Esophagus squamous epithelium (tissue), 5 donors: ENCODE results near the gene MAP2K5. TPM values are rescaled to one million over a fixed set of nuclear protein-coding genes. Genes with fewer than 3 reads are reported as not detected.

Experiments used
- DNase-seq: peaks from one replicate; lab custom pipeline; 2025; lab: John Stamatoyannopoulos, UW
- H3K27ac ChIP-seq, 4 donors: fragments of 200-600 bp; sonication (generic); one replicate each; pipeline ENCODE4 v1.5.1; 2016 to 2019; ENCODE audit warnings: mild to moderate bottlenecking in 1 of 4
- H3K27me3 ChIP-seq, 4 donors: fragments of 200-600 bp; sonication (generic); 1 replicate in 3 of 4; 2 replicates in 1 of 4; pipeline versions ENCODE4 v1.5.1 to v1.6.0; 2017 to 2021; ENCODE audit warnings: antibody characterized with exemption in 1 of 4
- H3K36me3 ChIP-seq, 3 donors: fragments of 200-600 bp; sonication (generic); one replicate each; pipeline ENCODE4 v1.5.1; 2016 to 2019
- H3K4me1 ChIP-seq, 3 donors: fragments of 200-600 bp; sonication (generic); one replicate each; pipeline ENCODE4 v1.5.1; 2017 to 2019
- H3K4me3 ChIP-seq, 4 donors: fragments of 200-600 bp; sonication (generic); 1 replicate in 3 of 4; 2 replicates in 1 of 4; pipeline ENCODE4 v1.5.1; 2016 to 2019; ENCODE audit warnings: mild to moderate bottlenecking in 2 of 4, moderate library complexity in 1 of 4
- H3K9me3 ChIP-seq, 3 donors: fragments of 200-600 bp; sonication (generic); one replicate each; pipeline ENCODE4 v1.5.1; 2016 to 2019
- POLR2A ChIP-seq, 4 donors: fragments of 450-650 bp; IDR thresholded peaks; one replicate each; pipeline ENCODE4 v1.6.1; 2017; ENCODE audit warnings: antibody characterized with exemption in 4 of 4, mild to moderate bottlenecking in 4 of 4, moderate library complexity in 3 of 4
- WGBS, 2 donors: methylation state at CpG; one replicate each; pipeline ENCODE4 v1.1.5; 2018; 5-methylcytosine and 5-hydroxymethylcytosine counted together
- intact Hi-C: fragments of 100-400 bp; cut with DNase I; formaldehyde crosslinking; loops from one replicate; pipeline ENCODE4 v1.15.0; 2022
- total RNA-seq, 4 donors: library from RNA; depleted of rRNA; stranded (reverse); fragments of >200 nt; gene quantifications; one replicate each; pipeline ENCODE4 v1.1.0, GENCODE V29; 2016
- TF ChIP-seq, protein P1 (sequence below), 6 experiments: fragments of 450-650 bp in 4 of 6; fragments of 200-600 bp in 2 of 6; sonication (generic) in 2 of 6; IDR thresholded peaks; one replicate each; pipeline ENCODE4 v1.5.1; 2016 to 2019; ENCODE audit warnings: antibody characterized with exemption in 6 of 6, mild to moderate bottlenecking in 4 of 6, moderate library complexity in 4 of 6
- donor health status: DM: yes; HTN: yes; CAD: no.

MAP2K5 gene
- total RNA-seq, 4 donors from 2014 or later, result 5.8 to 8.0 (median 7.0) TPM

GRCh38 chr15:67508407-67508806 is 34.1 kb upstream of the MAP2K5 start:
- Histone ChIP-seq H3K27ac (no peak overlapping the region), H3K4me1 (peaks cover 0 to 5% (median 0%) of the 10 kb centered on the region in 3 donors), H3K27me3 (no peaks in the 10 kb centered on the region), H3K4me3 (no peak overlapping the region), H3K9me3 (no peaks in the 10 kb centered on the region), H3K36me3 (peaks cover 0 to 24% (median 0%) of the 10 kb centered on the region in 3 donors)
- intact Hi-C loops, result no loop called here
- DNase-seq, result no peak
- 84 to 89% methylated on average over 3 of the region's 3 CpGs for WGBS, 2 donors
- TF ChIP-seq, protein P1, sequence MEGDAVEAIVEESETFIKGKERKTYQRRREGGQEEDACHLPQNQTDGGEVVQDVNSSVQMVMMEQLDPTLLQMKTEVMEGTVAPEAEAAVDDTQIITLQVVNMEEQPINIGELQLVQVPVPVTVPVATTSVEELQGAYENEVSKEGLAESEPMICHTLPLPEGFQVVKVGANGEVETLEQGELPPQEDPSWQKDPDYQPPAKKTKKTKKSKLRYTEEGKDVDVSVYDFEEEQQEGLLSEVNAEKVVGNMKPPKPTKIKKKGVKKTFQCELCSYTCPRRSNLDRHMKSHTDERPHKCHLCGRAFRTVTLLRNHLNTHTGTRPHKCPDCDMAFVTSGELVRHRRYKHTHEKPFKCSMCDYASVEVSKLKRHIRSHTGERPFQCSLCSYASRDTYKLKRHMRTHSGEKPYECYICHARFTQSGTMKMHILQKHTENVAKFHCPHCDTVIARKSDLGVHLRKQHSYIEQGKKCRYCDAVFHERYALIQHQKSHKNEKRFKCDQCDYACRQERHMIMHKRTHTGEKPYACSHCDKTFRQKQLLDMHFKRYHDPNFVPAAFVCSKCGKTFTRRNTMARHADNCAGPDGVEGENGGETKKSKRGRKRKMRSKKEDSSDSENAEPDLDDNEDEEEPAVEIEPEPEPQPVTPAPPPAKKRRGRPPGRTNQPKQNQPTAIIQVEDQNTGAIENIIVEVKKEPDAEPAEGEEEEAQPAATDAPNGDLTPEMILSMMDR (IDR thresholded peaks at IDR 0.05), result no peak
- no peak for TF ChIP-seq POLR2A (IDR thresholded peaks at IDR 0.05)

DNA sequence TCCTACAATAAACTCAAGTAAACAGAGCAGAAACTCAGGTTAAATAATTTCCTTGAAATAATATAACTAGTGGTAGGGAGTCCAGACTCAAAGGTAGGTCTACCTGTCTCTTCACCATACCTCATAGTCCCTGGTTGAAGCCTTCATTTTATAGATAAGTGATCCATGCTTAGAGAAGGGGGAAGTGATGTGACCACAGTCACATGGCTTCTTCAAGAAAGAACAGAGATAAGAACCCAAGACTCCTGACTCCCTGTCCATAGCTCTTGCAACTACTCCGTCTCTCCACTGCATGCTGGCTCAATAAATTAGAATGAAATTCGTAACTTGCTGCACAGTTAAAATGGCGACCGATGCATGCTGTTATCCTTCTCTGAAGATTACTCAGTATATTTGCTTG is 32.6 kb upstream of the MAP2K5 start:
- no peak for TF ChIP-seq POLR2A (IDR thresholded peaks at IDR 0.05)
- TF ChIP-seq, protein P1 (IDR thresholded peaks at IDR 0.05), result no peak
- intact Hi-C loops, result no loop called here
- DNase-seq, result no peak
- Histone ChIP-seq H3K4me1 (peaks cover 0 to 5% (median 0%) of the 10 kb centered on the region in 3 donors), H3K9me3 (no peaks in the 10 kb centered on the region), H3K4me3 (no peak overlapping the region), H3K27me3 (no peaks in the 10 kb centered on the region), H3K27ac (no peak overlapping the region), H3K36me3 (peaks cover 0 to 39% (median 0%) of the 10 kb centered on the region in 3 donors)
- 89% methylated on average over 4 of the region's 4 CpGs for WGBS, 2 donors

GRCh38 chr15:67510597-67511190 is 31.8 kb upstream of the MAP2K5 start:
- Histone ChIP-seq H3K4me1 (peaks cover 0 to 5% (median 0%) of the 10 kb centered on the region in 3 donors), H3K36me3 (peaks cover 0 to 42% (median 0%) of the 10 kb centered on the region in 3 donors), H3K27me3 (no peaks in the 10 kb centered on the region), H3K27ac (no peak overlapping the region), H3K4me3 (no peak overlapping the region), H3K9me3 (no peaks in the 10 kb centered on the region)
- intact Hi-C loops, result no loop called here
- 78 to 80% methylated on average over 7 of the region's 7 CpGs for WGBS, 2 donors
- no peak for TF ChIP-seq POLR2A (IDR thresholded peaks at IDR 0.05)
- TF ChIP-seq, protein P1 (IDR thresholded peaks at IDR 0.05), result no peak
- DNase-seq, result no peak

GRCh38 chr15:67511606-67512005 is 30.9 kb upstream of the MAP2K5 start:
- 93 to 96% methylated on average over 3 of the region's 3 CpGs for WGBS, 2 donors
- no peaks in the 10 kb centered on the region for H3K9me3 ChIP-seq
- no peak overlapping the region for H3K4me3 ChIP-seq
- H3K4me1 ChIP-seq, result peaks cover 0 to 5% (median 0%) of the 10 kb centered on the region in 3 donors
- no peak for DNase-seq
- TF ChIP-seq, protein P1 (IDR thresholded peaks at IDR 0.05), result no peak
- TF ChIP-seq POLR2A (IDR thresholded peaks at IDR 0.05), result no peak
- intact Hi-C loops, result no loop called here
- H3K27ac ChIP-seq, result no peak overlapping the region
- H3K36me3 ChIP-seq, result peaks cover 0 to 44% (median 0%) of the 10 kb centered on the region in 3 donors
- H3K27me3 ChIP-seq, result no peaks in the 10 kb centered on the region

DNA sequence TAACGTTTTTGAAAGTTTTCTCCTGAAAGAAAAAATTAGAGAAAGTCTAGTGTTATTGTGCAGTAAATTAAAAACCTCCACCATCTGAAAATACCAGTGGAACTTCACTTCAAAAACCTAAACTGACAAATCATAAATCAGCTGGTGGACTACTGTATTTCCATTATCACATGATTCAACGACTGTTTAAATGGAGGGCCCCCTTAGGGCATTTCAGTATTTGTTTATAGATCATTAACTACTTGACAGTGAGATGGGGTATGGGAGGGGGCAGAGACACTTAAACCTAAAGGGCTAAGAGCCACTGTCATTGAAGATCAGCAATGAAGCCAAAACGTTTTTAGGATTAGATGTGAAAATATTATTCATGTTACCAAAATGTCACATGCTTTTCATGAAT is 30.4 kb upstream of the MAP2K5 start:
- no peak for TF ChIP-seq POLR2A (IDR thresholded peaks at IDR 0.05)
- TF ChIP-seq, protein P1 (IDR thresholded peaks at IDR 0.05), result no peak
- WGBS, 2 donors, result 35 to 40% methylated on average over 3 of the region's 3 CpGs
- Histone ChIP-seq H3K4me1 (peaks cover 0 to 2% (median 0%) of the 10 kb centered on the region in 3 donors), H3K27me3 (no peaks in the 10 kb centered on the region), H3K36me3 (peaks cover 0 to 47% (median 0%) of the 10 kb centered on the region in 3 donors), H3K9me3 (no peaks in the 10 kb centered on the region), H3K4me3 (no peak overlapping the region), H3K27ac (no peak overlapping the region)
- intact Hi-C loops, result no loop called here
- DNase-seq, result no peak
